Measurements from ENCODE around the gene DUOX1. TPM values are rescaled to one million over a fixed set of nuclear protein-coding genes. Genes with fewer than 3 reads are reported as not detected.
A peak's percentile ranks its signal among the peaks of the same experiment; 100 is the strongest.

Gene DUOX1
- polyA plus RNA-seq, 1 of the 3 experiments (the other 2 are of a cell fraction), result not detected

- TF ChIP-seq CTCF (IDR thresholded peaks at IDR 0.05) (no peak), TCF12 (IDR thresholded peaks at IDR 0.05) (peak; percentile 75), ELF1 (IDR thresholded peaks at IDR 0.05) (no peak), EP300 (IDR thresholded peaks at IDR 0.05; ENCODE audit: borderline replicate concordance in 1 of 2, low read depth in 1 of 2, low read length in 1 of 2) (peak in 1 of 2 experiments; percentile 98; a peak in 2 of 4 replicates), TEAD4 (IDR thresholded peaks at IDR 0.05; ENCODE audit: borderline replicate concordance, insufficient read depth) (no peak), MXI1 (IDR thresholded peaks at IDR 0.05; ENCODE audit: low read depth, low read length) (no peak), RAD21 (IDR thresholded peaks at IDR 0.05; ENCODE audit: low read length) (peak; percentile 2; the same call in 1 of the 2 replicates), PBX3 (IDR thresholded peaks at IDR 0.05) (no peak), SIN3A (IDR thresholded peaks at IDR 0.05; ENCODE audit: borderline replicate concordance, low read depth, low read length) (no peak), SMC3 (IDR thresholded peaks at IDR 0.05; ENCODE audit: low read depth, low read length) (no peak), IRF3 (IDR thresholded peaks at IDR 0.05; ENCODE audit: low read depth, low read length) (no peak), YY1 (IDR thresholded peaks at IDR 0.05; ENCODE audit: low read depth) (no peak), REST (IDR thresholded peaks at IDR 0.05; ENCODE audit: low read depth, low read length) (no peak), RCOR1 (IDR thresholded peaks at IDR 0.05; ENCODE audit: low read length) (peak; percentile 88), RFX5 (IDR thresholded peaks at IDR 0.05; ENCODE audit: low read length) (no peak)
Observed at GRCh38 chr15:45169608-45170480, 40.0 kb downstream of the DUOX1 start (continued).
